ENCODE results near the gene NEMF.

The NEMF gene

GRCh38 chr14:49732896-49733295, 119.7 kb downstream of the NEMF start:
- no peak for DNase-seq
